Sigmoid colon (tissue), 7 donors: ENCODE measurements around the gene CNOT1. TPM values are rescaled to one million over a fixed set of nuclear protein-coding genes. Genes with fewer than 3 reads are reported as not detected.

Source experiments
- DNase-seq: peaks from one replicate; pipeline ENCODE4 v3.0.0-alpha.2; 2019
- H3K27ac ChIP-seq, 4 donors: fragments of 200-600 bp; sonication (generic); one replicate each; pipeline ENCODE4 v1.5.1; 2016 to 2019; ENCODE audit warnings: mild to moderate bottlenecking in 1 of 4
- H3K27me3 ChIP-seq, 3 donors: fragments of 200-600 bp; sonication (generic); one replicate each; pipeline ENCODE4 v1.5.1; 2019; ENCODE audit warnings: mild to moderate bottlenecking in 1 of 3
- H3K36me3 ChIP-seq, 4 donors: fragments of 200-600 bp; sonication (generic); one replicate each; pipeline ENCODE4 v1.5.1; 2016 to 2019
- H3K4me1 ChIP-seq, 4 donors: fragments of 200-600 bp; sonication (generic); one replicate each; pipeline ENCODE4 v1.5.1; 2017 to 2019
- H3K4me3 ChIP-seq, 4 donors: fragments of 200-600 bp; sonication (generic); one replicate each; pipeline ENCODE4 v1.5.1; 2017 to 2019; ENCODE audit warnings: mild to moderate bottlenecking in 2 of 4, moderate library complexity in 1 of 4
- H3K9me3 ChIP-seq, 4 donors: fragments of 200-600 bp in 3 of 4; sonication (generic) in 3 of 4; one replicate each; pipeline versions ENCODE4 v1.5.1 to v1.6.1; 2013 to 2019
- EP300 ChIP-seq, 4 donors: sonication (generic); formaldehyde crosslinking; IDR thresholded peaks; one replicate each; pipeline ENCODE4 v1.6.1; 2017; ENCODE audit warnings: antibody characterized with exemption in 4 of 4
- POLR2A ChIP-seq, 2 donors: fragments of 450-650 bp; IDR thresholded peaks; one replicate each; pipeline ENCODE4 v1.6.1; 2016; ENCODE audit warnings: antibody characterized with exemption in 2 of 2, mild to moderate bottlenecking in 2 of 2, moderate library complexity in 2 of 2
- POLR2AphosphoS5 ChIP-seq, 4 donors: sonication (generic); formaldehyde crosslinking; IDR thresholded peaks; one replicate each; pipeline ENCODE4 v1.6.1; 2017; ENCODE audit warnings: antibody characterized with exemption in 4 of 4
- WGBS, 2 donors: extraction: QIAGEN DNeasy Blood & Tissue Kit; methylation state at CpG; one replicate each; pipeline ENCODE4 v1.1.7; 2013; 5-methylcytosine and 5-hydroxymethylcytosine counted together
- intact Hi-C: fragments of 100-400 bp; cut with DNase I; formaldehyde crosslinking; loops from one replicate; pipeline ENCODE4 v1.15.1; 2023
- polyA plus RNA-seq, 3 donors: library from polyadenylated mRNA; stranded (reverse); fragments of 200-250 nt; gene quantifications; one replicate each; pipeline ENCODE4 v1.2.3, GENCODE V29; 2013
- total RNA-seq, 4 donors: library from RNA; depleted of rRNA; stranded (reverse); fragments of >200 nt; gene quantifications; one replicate each; pipeline ENCODE4 v1.1.0, GENCODE V29; 2016
- TF ChIP-seq, protein P1 (sequence below), 4 experiments: fragments of 450-650 bp in 3 of 4; fragments of 200-600 bp in 1 of 4; IDR thresholded peaks; one replicate each; pipeline ENCODE4 v1.5.1; 2016 to 2019; ENCODE audit warnings: antibody characterized with exemption in 4 of 4, mild to moderate bottlenecking in 3 of 4, moderate library complexity in 2 of 4
- donor health status: healthy with polysubstance abuse.
- donor health status: Bipolar disorder and iron deficiency.
- donor health status: healthy.

Gene CNOT1
- total and polyA plus RNA-seq, 7 donors, result 61.3 to 112 (median 79.6) TPM

DNA sequence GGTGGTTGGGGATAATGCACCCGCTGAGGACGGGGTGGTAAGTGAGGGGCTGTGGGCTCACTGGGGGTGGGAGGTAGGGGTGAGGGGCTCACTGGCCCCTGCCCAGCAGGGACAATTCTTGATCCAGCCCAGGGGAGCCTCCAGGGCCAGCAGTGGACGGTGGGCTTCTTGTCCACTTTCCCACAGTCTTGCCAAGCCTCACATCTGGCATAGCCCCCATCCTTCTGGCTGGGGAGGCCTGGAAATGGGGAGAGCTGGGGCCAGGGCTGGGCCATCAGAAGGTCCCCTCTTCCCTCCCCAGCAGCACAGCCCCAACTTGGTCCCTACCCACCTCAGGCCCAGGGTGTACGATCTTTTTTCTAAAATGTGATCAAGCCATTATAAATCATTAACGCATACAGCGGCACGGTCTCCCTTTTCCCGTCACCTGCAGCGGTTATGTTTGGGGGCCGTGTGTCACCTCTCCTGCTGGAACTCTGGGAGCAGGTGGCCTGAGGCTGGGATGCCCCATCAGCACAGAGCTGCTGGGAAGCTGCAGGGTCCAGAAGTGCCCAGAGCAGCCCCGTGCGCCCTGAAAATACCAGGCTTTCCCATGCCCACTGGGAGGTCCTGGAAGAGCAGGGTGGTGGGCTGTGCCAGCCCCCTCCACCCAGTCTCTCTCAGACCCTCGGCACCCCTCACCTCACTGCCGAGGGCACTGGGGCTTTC is 121.5 kb downstream of the CNOT1 start:
- Histone ChIP-seq H3K27me3 (peaks cover 0 to 18% (median 7%) of the 10 kb centered on the region in 3 donors), H3K36me3 (no peaks in the 10 kb centered on the region), H3K4me3 (no peak overlapping the region), H3K9me3 (no peaks in the 10 kb centered on the region), H3K4me1 (peaks cover 0 to 6% (median 0%) of the 10 kb centered on the region in 4 donors), H3K27ac (no peak overlapping the region)
- whole genome bisulfite sequencing, 2 donors, result 53 to 90% methylated on average over 14 of the region's 14 CpGs
- no peak for TF ChIP-seq EP300 (IDR thresholded peaks at IDR 0.05)
- TF ChIP-seq, protein P1, sequence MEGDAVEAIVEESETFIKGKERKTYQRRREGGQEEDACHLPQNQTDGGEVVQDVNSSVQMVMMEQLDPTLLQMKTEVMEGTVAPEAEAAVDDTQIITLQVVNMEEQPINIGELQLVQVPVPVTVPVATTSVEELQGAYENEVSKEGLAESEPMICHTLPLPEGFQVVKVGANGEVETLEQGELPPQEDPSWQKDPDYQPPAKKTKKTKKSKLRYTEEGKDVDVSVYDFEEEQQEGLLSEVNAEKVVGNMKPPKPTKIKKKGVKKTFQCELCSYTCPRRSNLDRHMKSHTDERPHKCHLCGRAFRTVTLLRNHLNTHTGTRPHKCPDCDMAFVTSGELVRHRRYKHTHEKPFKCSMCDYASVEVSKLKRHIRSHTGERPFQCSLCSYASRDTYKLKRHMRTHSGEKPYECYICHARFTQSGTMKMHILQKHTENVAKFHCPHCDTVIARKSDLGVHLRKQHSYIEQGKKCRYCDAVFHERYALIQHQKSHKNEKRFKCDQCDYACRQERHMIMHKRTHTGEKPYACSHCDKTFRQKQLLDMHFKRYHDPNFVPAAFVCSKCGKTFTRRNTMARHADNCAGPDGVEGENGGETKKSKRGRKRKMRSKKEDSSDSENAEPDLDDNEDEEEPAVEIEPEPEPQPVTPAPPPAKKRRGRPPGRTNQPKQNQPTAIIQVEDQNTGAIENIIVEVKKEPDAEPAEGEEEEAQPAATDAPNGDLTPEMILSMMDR (IDR thresholded peaks at IDR 0.05), result no peak
- no peak for TF ChIP-seq POLR2A (IDR thresholded peaks at IDR 0.05)
- peak; percentile 54 for DNase-seq
- intact Hi-C loops, result no loop called here

- H3K4me1 ChIP-seq, result peaks cover 0 to 6% (median 0%) of the 10 kb centered on the region in 4 donors
- WGBS, 2 donors, result 41 to 69% methylated on average over 15 of the region's 15 CpGs
- DNase-seq, result peak; percentile 60
- H3K36me3 ChIP-seq, result no peaks in the 10 kb centered on the region
- H3K9me3 ChIP-seq, result no peaks in the 10 kb centered on the region
- TF ChIP-seq EP300 (IDR thresholded peaks at IDR 0.05) (no peak), POLR2A (IDR thresholded peaks at IDR 0.05) (no peak)
- H3K27me3 ChIP-seq, result peaks cover 0 to 23% (median 14%) of the 10 kb centered on the region in 3 donors
- H3K4me3 ChIP-seq, result no peak overlapping the region
- no peak overlapping the region for H3K27ac ChIP-seq
- intact Hi-C loops, result no loop called here
Observed at GRCh38 chr16:58507195-58507962, 122.2 kb downstream of the CNOT1 start.

GRCh38 chr16:58506241-58507194 is 123.1 kb downstream of the CNOT1 start:
- H3K27me3 ChIP-seq, result peaks cover 1 to 32% (median 23%) of the 10 kb centered on the region in 3 donors
- H3K27ac ChIP-seq, result no peak overlapping the region
- peaks cover 0 to 3% (median 2%) of the 10 kb centered on the region in 4 donors for H3K4me1 ChIP-seq
- H3K9me3 ChIP-seq, result no peaks in the 10 kb centered on the region
- intact Hi-C loops, result no loop called here
- H3K4me3 ChIP-seq, result no peak overlapping the region
- peak; percentile 54 for DNase-seq
- WGBS, 2 donors, result 28 to 78% methylated on average over 20 of the region's 20 CpGs
- no peaks in the 10 kb centered on the region for H3K36me3 ChIP-seq
- TF ChIP-seq EP300 (IDR thresholded peaks at IDR 0.05) (no peak), POLR2A (IDR thresholded peaks at IDR 0.05) (no peak), POLR2AphosphoS5 (IDR thresholded peaks at IDR 0.05) (no peak)

- Histone ChIP-seq H3K4me3 (no peak overlapping the region), H3K4me1 (peaks cover 0 to 21% (median 19%) of the 10 kb centered on the region in 4 donors), H3K36me3 (no peaks in the 10 kb centered on the region), H3K9me3 (no peaks in the 10 kb centered on the region), H3K27ac (no peak overlapping the region), H3K27me3 (peaks cover 17 to 52% (median 38%) of the 10 kb centered on the region in 3 donors)
- 86 to 94% methylated on average over 21 of the region's 21 CpGs for WGBS, 2 donors
- intact Hi-C loops, result no loop called here
- TF ChIP-seq, protein P1 (IDR thresholded peaks at IDR 0.05), result no peak
- TF ChIP-seq EP300 (IDR thresholded peaks at IDR 0.05), result no peak
- no peak for TF ChIP-seq POLR2AphosphoS5 (IDR thresholded peaks at IDR 0.05)
- no peak for TF ChIP-seq POLR2A (IDR thresholded peaks at IDR 0.05)
- DNase-seq, result peak; percentile 54
Observed at GRCh38 chr16:58503863-58504688, 125.5 kb downstream of the CNOT1 start.
